Neural cell (in vitro differentiated cells): ENCODE measurements around the gene SMG6. TPM values are rescaled to one million over a fixed set of nuclear protein-coding genes. Genes with fewer than 3 reads are reported as not detected.

Experiments
- H2AFZ ChIP-seq: fragments of 200-600, 300-800 bp; sonication (generic), shearing (Covaris generic); 2 replicates; pipeline ENCODE4 v1.6.0; 2014; ENCODE audit warnings: low read depth, mild to moderate bottlenecking, antibody characterized with exemption, low read length, moderate library complexity
- H3F3A ChIP-seq: fragments of 200-600 bp; shearing (Covaris generic); 2 replicates; pipeline ENCODE4 v1.6.1; 2016; ENCODE audit warnings: mild to moderate bottlenecking, moderate library complexity, mixed read lengths, antibody characterized with exemption, low read length; ENCODE audit not compliant: insufficient read depth, poor library complexity, severe bottlenecking
- H3K27ac ChIP-seq: fragments of 200-600, 300-800 bp; sonication (generic), shearing (Covaris generic); 2 replicates; pipeline ENCODE4 v1.5.1; 2014; ENCODE audit warnings: mild to moderate bottlenecking, low read length, moderate library complexity
- H3K27me3 ChIP-seq: fragments of 300-800, 200-600 bp; sonication (generic), shearing (Covaris generic); 2 replicates; pipeline ENCODE4 v1.6.0; 2014; ENCODE audit warnings: mild to moderate bottlenecking, low read depth, low read length, moderate library complexity; ENCODE audit not compliant: insufficient read depth
- H3K36me3 ChIP-seq: fragments of 300-800, 200-600 bp; sonication (generic), shearing (Covaris generic); 2 replicates; pipeline ENCODE4 v1.5.1; 2014; ENCODE audit warnings: mild to moderate bottlenecking, antibody characterized with exemption, low read length, moderate library complexity; ENCODE audit not compliant: insufficient read depth
- H3K4me2 ChIP-seq: fragments of 300-800, 200-600 bp; sonication (generic), shearing (Covaris generic); 2 replicates; pipeline ENCODE4 v1.6.0; 2014; ENCODE audit warnings: mild to moderate bottlenecking, low read length
- H3K4me3 ChIP-seq: fragments of 300-800, 200-600 bp; sonication (generic), shearing (Covaris generic); 2 replicates; pipeline ENCODE4 v1.5.1; 2014; ENCODE audit warnings: mild to moderate bottlenecking, low read length, moderate library complexity
- H3K79me2 ChIP-seq: fragments of 200-600 bp; shearing (Covaris generic); replicated peaks from 2 replicates; pipeline ENCODE4 v1.6.0; 2014; ENCODE audit warnings: mild to moderate bottlenecking, low read length, moderate library complexity; ENCODE audit not compliant: insufficient read depth
- H3K9ac ChIP-seq: fragments of 300-800, 200-600 bp; sonication (generic), shearing (Covaris generic); 2 replicates; pipeline ENCODE4 v1.6.1; 2016; ENCODE audit warnings: mild to moderate bottlenecking, low read length, mixed read lengths
- H3K9me2 ChIP-seq: fragments of 200-600 bp; shearing (Covaris generic); 2 replicates; pipeline ENCODE4 v1.6.1; 2016; ENCODE audit warnings: mild to moderate bottlenecking, low read length, mixed read lengths; ENCODE audit not compliant: insufficient read depth
- H3K9me3 ChIP-seq: fragments of 200-600, 300-800 bp; sonication (generic), shearing (Covaris generic); 2 replicates; pipeline ENCODE4 v1.6.1; 2016; ENCODE audit warnings: mild to moderate bottlenecking, mixed run types, low read length, moderate library complexity, mixed read lengths
- H4K20me1 ChIP-seq: fragments of 200-600 bp; shearing (Covaris generic); 2 replicates; pipeline ENCODE4 v1.6.1; 2016; ENCODE audit warnings: mild to moderate bottlenecking, mixed run types; ENCODE audit not compliant: insufficient read depth
- CTCF ChIP-seq: fragments of 450-650 bp; IDR thresholded peaks from 2 replicates; pipeline ENCODE4 v1.5.1; 2014; ENCODE audit warnings: antibody characterized with exemption, mild to moderate bottlenecking, moderate library complexity; ENCODE audit not compliant: poor library complexity, severe bottlenecking
- EP300 ChIP-seq: fragments of 450-650 bp; conservative IDR thresholded peaks from 2 replicates; pipeline ENCODE4 v1.6.1; 2014; ENCODE audit warnings: antibody characterized with exemption, mild to moderate bottlenecking, moderate library complexity; ENCODE audit not compliant: poor library complexity, severe bottlenecking
- EZH2 ChIP-seq: fragments of 200-600, 300-800 bp; shearing (Covaris generic), sonication (generic); IDR thresholded peaks from 2 replicates; pipeline ENCODE4 v1.6.1; 2014; ENCODE audit warnings: antibody characterized with exemption, low read length, borderline replicate concordance, mild to moderate bottlenecking; ENCODE audit not compliant: insufficient read depth, poor library complexity, severe bottlenecking
- MXI1 ChIP-seq: fragments of 450-650 bp; conservative IDR thresholded peaks from 2 replicates; pipeline ENCODE4 v1.6.1; 2014; ENCODE audit warnings: antibody characterized with exemption, mild to moderate bottlenecking; ENCODE audit not compliant: poor library complexity, severe bottlenecking
- POLR2AphosphoS5 ChIP-seq: IDR thresholded peaks from 2 replicates; pipeline ENCODE4 v1.6.1; 2012
- RAD21 ChIP-seq: fragments of 450-650 bp; conservative IDR thresholded peaks from 2 replicates; pipeline ENCODE4 v1.6.1; 2014; ENCODE audit warnings: antibody characterized with exemption, mild to moderate bottlenecking, moderate library complexity
- SMC3 ChIP-seq: fragments of 450-650 bp; conservative IDR thresholded peaks from 2 replicates; pipeline ENCODE4 v1.6.1; 2014; ENCODE audit warnings: antibody characterized with exemption, mild to moderate bottlenecking, moderate library complexity; ENCODE audit not compliant: poor library complexity
- TAF1 ChIP-seq: IDR thresholded peaks from 2 replicates; pipeline ENCODE4 v1.6.1; 2012; ENCODE audit warnings: low read depth
- polyA plus RNA-seq: library from polyadenylated mRNA; depleted of rRNA; stranded (reverse); fragments of >200 nt; gene quantifications from 2 replicates; pipeline ENCODE4 v1.2.3, GENCODE V29; 2014
- TF ChIP-seq, protein P1 (sequence below): IDR thresholded peaks from 2 replicates; pipeline ENCODE4 v1.6.1; 2012; ENCODE audit warnings: borderline replicate concordance

SMG6 gene
- polyA plus RNA-seq, 1 donor from 2014 or later = 13.9 TPM

- no peaks in the 10 kb centered on the region for H3K79me2 ChIP-seq
- no peak overlapping the region for H2AFZ ChIP-seq
- peaks cover 65% of the 10 kb centered on the region for H3K27me3 ChIP-seq
- peaks cover 5% of the 10 kb centered on the region for H3K9me3 ChIP-seq
- no peaks in the 10 kb centered on the region for H3K36me3 ChIP-seq
- H3F3A ChIP-seq = no peaks in the 10 kb centered on the region
- H3K4me3 ChIP-seq = no peak overlapping the region
- H3K4me2 ChIP-seq = no peak overlapping the region
- TF ChIP-seq, protein P1, sequence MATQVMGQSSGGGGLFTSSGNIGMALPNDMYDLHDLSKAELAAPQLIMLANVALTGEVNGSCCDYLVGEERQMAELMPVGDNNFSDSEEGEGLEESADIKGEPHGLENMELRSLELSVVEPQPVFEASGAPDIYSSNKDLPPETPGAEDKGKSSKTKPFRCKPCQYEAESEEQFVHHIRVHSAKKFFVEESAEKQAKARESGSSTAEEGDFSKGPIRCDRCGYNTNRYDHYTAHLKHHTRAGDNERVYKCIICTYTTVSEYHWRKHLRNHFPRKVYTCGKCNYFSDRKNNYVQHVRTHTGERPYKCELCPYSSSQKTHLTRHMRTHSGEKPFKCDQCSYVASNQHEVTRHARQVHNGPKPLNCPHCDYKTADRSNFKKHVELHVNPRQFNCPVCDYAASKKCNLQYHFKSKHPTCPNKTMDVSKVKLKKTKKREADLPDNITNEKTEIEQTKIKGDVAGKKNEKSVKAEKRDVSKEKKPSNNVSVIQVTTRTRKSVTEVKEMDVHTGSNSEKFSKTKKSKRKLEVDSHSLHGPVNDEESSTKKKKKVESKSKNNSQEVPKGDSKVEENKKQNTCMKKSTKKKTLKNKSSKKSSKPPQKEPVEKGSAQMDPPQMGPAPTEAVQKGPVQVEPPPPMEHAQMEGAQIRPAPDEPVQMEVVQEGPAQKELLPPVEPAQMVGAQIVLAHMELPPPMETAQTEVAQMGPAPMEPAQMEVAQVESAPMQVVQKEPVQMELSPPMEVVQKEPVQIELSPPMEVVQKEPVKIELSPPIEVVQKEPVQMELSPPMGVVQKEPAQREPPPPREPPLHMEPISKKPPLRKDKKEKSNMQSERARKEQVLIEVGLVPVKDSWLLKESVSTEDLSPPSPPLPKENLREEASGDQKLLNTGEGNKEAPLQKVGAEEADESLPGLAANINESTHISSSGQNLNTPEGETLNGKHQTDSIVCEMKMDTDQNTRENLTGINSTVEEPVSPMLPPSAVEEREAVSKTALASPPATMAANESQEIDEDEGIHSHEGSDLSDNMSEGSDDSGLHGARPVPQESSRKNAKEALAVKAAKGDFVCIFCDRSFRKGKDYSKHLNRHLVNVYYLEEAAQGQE = no peak
- TF ChIP-seq TAF1 (no peak), CTCF (no peak), MXI1 (no peak), SMC3 (no peak), POLR2AphosphoS5 (no peak), EZH2 (no peak), RAD21 (no peak), EP300 (no peak)
- H3K27ac ChIP-seq = no peak overlapping the region
- H4K20me1 ChIP-seq = no peaks in the 10 kb centered on the region
- H3K9ac ChIP-seq = no peak overlapping the region
- H3K9me2 ChIP-seq = no peaks in the 10 kb centered on the region
These were observed 244.7 kb downstream of the SMG6 start for GRCh38 chr17:2058586-2059546.

GRCh38 chr17:2057760-2058585 is 245.6 kb downstream of the SMG6 start:
- no peak overlapping the region for H2AFZ ChIP-seq
- TF ChIP-seq, protein P1 = no peak
- TF ChIP-seq SMC3 (no peak), MXI1 (no peak), EZH2 (no peak), CTCF (no peak)
- H3K27ac ChIP-seq = no peak overlapping the region
- H3K9ac ChIP-seq = no peak overlapping the region
- no peaks in the 10 kb centered on the region for H3K79me2 ChIP-seq
- H3K9me3 ChIP-seq = peaks cover 5% of the 10 kb centered on the region
- H3K4me3 ChIP-seq = no peak overlapping the region
- no peaks in the 10 kb centered on the region for H3K36me3 ChIP-seq
- H3K9me2 ChIP-seq = no peaks in the 10 kb centered on the region
- H3K4me2 ChIP-seq = no peak overlapping the region
- H3F3A ChIP-seq = no peaks in the 10 kb centered on the region
- H4K20me1 ChIP-seq = no peaks in the 10 kb centered on the region
- peaks cover 71% of the 10 kb centered on the region for H3K27me3 ChIP-seq
